Right atrium auricular region (tissue), 2 donors: Measurements from ENCODE around the gene VPS13A. TPM values are rescaled to one million over a fixed set of nuclear protein-coding genes. Genes with fewer than 3 reads are reported as not detected.

Source experiments
- DNase-seq: peaks from one replicate; pipeline ENCODE4 v3.0.0-alpha.2; 2019; ENCODE audit warnings: low spot score
- H3K27ac ChIP-seq, 2 donors: fragments of 200-600 bp; sonication (generic); 1 replicate in 1 of 2; 2 replicates in 1 of 2; pipeline ENCODE4 v1.5.1; 2016 to 2019
- H3K27me3 ChIP-seq, 2 donors: fragments of 200-600 bp; sonication (generic); one replicate each; pipeline versions ENCODE4 v1.5.1 to v1.6.0; 2017 to 2019
- H3K36me3 ChIP-seq: fragments of 200-600 bp; sonication (generic); one replicate; pipeline ENCODE4 v1.5.1; 2016
- H3K4me1 ChIP-seq, 2 donors: fragments of 200-600 bp; sonication (generic); one replicate each; pipeline versions ENCODE4 v1.5.1 to v1.6.0; 2017 to 2019
- H3K4me3 ChIP-seq, 2 donors: fragments of 200-600 bp; sonication (generic); 1 replicate in 1 of 2; 2 replicates in 1 of 2; pipeline ENCODE4 v1.5.1; 2017 to 2019; ENCODE audit warnings: mild to moderate bottlenecking in 1 of 2, moderate library complexity in 1 of 2
- H3K9me3 ChIP-seq, 2 donors: fragments of 200-600 bp; sonication (generic); one replicate each; pipeline ENCODE4 v1.5.1; 2019
- total RNA-seq, 2 donors: library from RNA; depleted of rRNA; stranded (reverse); fragments of >200 nt; gene quantifications; one replicate each; pipeline ENCODE4 v1.1.0, GENCODE V29; 2016
- TF ChIP-seq, protein P1 (sequence below), 2 donors: fragments of 200-600 bp; sonication (generic); IDR thresholded peaks; one replicate each; pipeline ENCODE4 v1.5.1; 2019; ENCODE audit warnings: antibody characterized with exemption in 2 of 2

The VPS13A gene
- total RNA-seq = 10 to 100 TPM; 29.5 to 43.8 TPM

GRCh38 chr9:77177143-77177893 lies at the start of gene VPS13A:
Gene VPS13A, plus strand, starts transcription at chr9:77177534. Its CDS starts 171 bp downstream, at chr9:77177705.
- no peaks in the 10 kb centered on the region for H3K27me3 ChIP-seq
- TF ChIP-seq, protein P1, sequence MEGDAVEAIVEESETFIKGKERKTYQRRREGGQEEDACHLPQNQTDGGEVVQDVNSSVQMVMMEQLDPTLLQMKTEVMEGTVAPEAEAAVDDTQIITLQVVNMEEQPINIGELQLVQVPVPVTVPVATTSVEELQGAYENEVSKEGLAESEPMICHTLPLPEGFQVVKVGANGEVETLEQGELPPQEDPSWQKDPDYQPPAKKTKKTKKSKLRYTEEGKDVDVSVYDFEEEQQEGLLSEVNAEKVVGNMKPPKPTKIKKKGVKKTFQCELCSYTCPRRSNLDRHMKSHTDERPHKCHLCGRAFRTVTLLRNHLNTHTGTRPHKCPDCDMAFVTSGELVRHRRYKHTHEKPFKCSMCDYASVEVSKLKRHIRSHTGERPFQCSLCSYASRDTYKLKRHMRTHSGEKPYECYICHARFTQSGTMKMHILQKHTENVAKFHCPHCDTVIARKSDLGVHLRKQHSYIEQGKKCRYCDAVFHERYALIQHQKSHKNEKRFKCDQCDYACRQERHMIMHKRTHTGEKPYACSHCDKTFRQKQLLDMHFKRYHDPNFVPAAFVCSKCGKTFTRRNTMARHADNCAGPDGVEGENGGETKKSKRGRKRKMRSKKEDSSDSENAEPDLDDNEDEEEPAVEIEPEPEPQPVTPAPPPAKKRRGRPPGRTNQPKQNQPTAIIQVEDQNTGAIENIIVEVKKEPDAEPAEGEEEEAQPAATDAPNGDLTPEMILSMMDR (IDR thresholded peaks at IDR 0.05) = peak in 1 of 2 donors; percentile 40
- DNase-seq = peak; percentile 94
- H3K4me1 ChIP-seq = peaks cover 0 to 23% of the 10 kb centered on the region in 2 donors
- H3K9me3 ChIP-seq = no peaks in the 10 kb centered on the region
- peak within 1 kb of the TSS; percentile 92 to 96 for H3K27ac ChIP-seq
- no peaks in the 10 kb centered on the region for H3K36me3 ChIP-seq
- peak within 1 kb of the TSS; percentile 89 to 90 for H3K4me3 ChIP-seq

- Histone ChIP-seq H3K27me3 (no peaks in the 10 kb centered on the region), H3K9me3 (peaks cover 0 to 14% of the 10 kb centered on the region in 2 donors), H3K27ac (no peak overlapping the region), H3K4me1 (no peaks in the 10 kb centered on the region), H3K36me3 (no peaks in the 10 kb centered on the region), H3K4me3 (no peak overlapping the region)
- no peak for DNase-seq
- TF ChIP-seq, protein P1 (IDR thresholded peaks at IDR 0.05) = no peak
These were observed 49.1 kb upstream of the VPS13A start for GRCh38 chr9:77128125-77128789.

DNA sequence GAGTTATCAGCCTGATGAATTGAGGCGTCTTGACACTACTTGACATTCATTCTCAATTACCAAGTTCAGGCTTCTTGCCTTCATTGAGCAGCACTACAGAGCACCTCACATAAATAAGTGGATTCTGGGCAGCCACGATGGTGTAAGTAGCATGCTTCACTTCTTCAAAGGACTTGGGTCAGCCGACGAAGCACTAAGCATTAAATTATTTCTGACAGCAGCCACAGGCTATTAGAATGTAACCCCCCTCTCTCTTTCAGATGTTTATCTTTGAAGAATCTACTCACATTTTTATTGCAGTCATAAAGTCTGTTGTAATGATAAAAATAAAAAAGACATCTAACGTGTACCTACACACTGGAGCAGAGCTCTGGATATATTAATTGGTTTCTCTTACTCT lies 45.9 kb upstream of the VPS13A start:
- TF ChIP-seq, protein P1 (IDR thresholded peaks at IDR 0.05) = no peak
- Histone ChIP-seq H3K9me3 (peaks cover 0 to 6% of the 10 kb centered on the region in 2 donors), H3K4me1 (no peaks in the 10 kb centered on the region), H3K4me3 (no peak overlapping the region), H3K27me3 (no peaks in the 10 kb centered on the region), H3K36me3 (no peaks in the 10 kb centered on the region), H3K27ac (no peak overlapping the region)
- no peak for DNase-seq

GRCh38 chr9:77133011-77133410 lies 44.3 kb upstream of the VPS13A start:
- Histone ChIP-seq H3K36me3 (no peaks in the 10 kb centered on the region), H3K9me3 (peaks cover 0 to 6% of the 10 kb centered on the region in 2 donors), H3K4me1 (no peaks in the 10 kb centered on the region), H3K4me3 (no peak overlapping the region), H3K27ac (no peak overlapping the region), H3K27me3 (no peaks in the 10 kb centered on the region)
- DNase-seq = no peak
- TF ChIP-seq, protein P1 (IDR thresholded peaks at IDR 0.05) = no peak

DNA sequence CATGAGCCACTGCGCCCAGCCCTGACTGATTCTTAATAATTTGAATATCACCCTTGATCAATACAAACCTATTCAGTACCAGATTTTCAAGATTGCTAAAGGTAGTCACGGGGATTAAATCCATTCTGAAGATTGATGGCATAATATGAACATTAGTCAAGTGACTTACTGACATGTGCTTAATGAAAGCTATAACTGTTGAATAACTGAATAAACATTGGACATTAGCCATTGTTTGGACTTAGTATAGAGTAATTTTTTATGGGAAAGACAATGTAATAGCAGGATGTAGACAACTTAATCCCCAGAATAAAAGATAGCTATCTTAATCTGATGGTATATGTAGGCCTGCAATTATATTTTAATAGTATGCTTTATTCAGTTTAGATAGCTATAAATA lies 35.0 kb upstream of the VPS13A start:
- TF ChIP-seq, protein P1 (IDR thresholded peaks at IDR 0.05) = no peak
- Histone ChIP-seq H3K27ac (no peak overlapping the region), H3K4me3 (no peak overlapping the region)

More for the DNA sequence above, 35.0 kb upstream of the VPS13A start:
- Histone ChIP-seq H3K27me3 (no peaks in the 10 kb centered on the region), H3K4me1 (no peaks in the 10 kb centered on the region), H3K36me3 (no peaks in the 10 kb centered on the region), H3K9me3 (no peaks in the 10 kb centered on the region)
- DNase-seq = no peak
